LHCN-M2 (cell line): ENCODE results near the gene ADIPOQ. TPM values are rescaled to one million over a fixed set of nuclear protein-coding genes. Genes with fewer than 3 reads are reported as not detected.
"Not testable (repeated sequence)": the region's sequence is repeated elsewhere in the genome, so short reads cannot be mapped to it uniquely, and the experiment has no call there.

ENCODE experiments used
- DNase-seq: peaks from one replicate; pipeline ENCODE4 v3.0.0-alpha.2; 2012; ENCODE audit warnings: low read depth
- total RNA-seq: library from RNA; depleted of rRNA; stranded (reverse); fragments of >200 nt; gene quantifications from 2 replicates; pipeline ENCODE4 v1.2.3, GENCODE V29; 2014

The ADIPOQ gene
- total RNA-seq, 1 experiment from 2014 or later = not detected

- no peak for DNase-seq
Measured at GRCh38 chr3:186826410-186826975, 16.0 kb upstream of the ADIPOQ start.

- peak; percentile 72 for DNase-seq
Measured at GRCh38 chr3:186826976-186827857, 15.3 kb upstream of the ADIPOQ start.

- DNase-seq = no peak
Measured at GRCh38 chr3:186828340-186828739, 14.2 kb upstream of the ADIPOQ start.

DNA sequence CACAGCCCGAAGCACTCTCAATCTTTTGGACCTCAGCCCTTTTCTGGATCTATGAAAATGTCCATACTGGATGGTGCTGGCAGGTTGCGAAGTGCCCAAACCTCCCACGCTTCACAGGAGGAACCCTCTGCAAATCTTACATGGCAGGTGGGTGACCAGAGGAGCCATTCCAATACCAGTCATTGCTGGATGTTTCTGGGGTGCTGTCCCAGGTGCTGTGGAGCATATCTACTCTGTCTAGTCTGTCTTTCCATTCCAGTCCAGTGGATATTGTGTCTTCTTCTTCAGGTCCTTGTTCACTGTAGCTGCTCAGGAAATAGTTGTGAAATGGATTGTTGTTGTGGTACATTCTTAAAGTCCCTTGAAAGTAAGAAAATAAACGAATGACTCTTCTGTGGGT is 10.7 kb upstream of the ADIPOQ start:
- no peak for DNase-seq

DNA sequence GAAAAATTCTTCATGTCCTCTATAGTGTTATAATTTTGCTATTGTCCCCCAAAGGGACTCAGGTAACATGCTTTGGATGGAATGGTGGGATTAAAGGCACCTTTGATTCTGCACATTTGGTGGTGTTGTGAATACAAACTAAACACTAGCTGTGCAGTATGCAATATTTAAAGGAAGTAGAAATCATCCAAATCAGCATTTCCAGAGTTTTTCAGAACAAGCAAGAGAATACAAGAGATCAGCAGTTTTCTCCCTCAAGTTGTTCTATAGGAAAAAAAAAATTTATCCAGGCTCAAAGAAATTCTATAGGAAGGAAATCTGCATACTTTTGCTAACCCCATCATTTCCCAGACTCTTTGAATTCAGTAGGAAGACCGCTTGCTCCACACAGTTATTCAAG is 10.2 kb upstream of the ADIPOQ start:
- DNase-seq = no peak

DNA sequence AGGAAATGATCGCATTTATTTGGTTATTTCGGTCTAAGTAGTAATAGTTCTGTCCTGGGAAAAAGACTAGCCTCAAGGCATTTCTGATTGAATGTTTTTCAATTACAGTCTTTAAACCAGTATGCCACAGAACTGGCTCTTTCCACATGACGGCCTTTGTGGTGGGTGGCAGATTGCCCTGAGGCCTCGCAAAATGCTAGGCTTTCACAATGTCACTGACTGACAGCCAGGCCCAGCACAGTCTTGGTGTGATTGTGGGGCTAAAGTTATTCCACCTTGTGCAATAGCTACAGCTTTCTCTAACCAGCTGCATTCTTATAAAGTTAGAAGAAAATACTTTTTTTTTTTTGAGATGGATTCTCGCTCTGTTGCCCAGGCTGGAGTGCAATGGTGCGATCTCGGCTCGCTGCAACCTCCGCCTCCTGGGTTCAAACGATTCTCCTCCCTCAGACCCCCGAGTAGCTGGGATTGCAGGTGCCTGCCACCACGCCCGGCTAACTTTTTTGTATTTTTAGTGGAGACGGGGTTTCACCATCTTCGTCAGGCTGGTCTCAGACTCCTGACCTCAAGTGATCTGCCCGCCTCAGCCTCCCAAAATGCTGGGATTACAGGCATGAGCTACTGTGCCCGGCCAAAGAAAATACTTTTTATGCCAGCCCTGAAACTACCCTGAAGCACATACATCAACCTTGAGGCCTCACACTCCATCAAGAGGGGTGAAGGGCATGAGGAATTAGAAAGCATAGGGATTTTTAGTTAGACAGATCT is 2.5 kb upstream of the ADIPOQ start:
- peak; percentile 32 for DNase-seq

DNA sequence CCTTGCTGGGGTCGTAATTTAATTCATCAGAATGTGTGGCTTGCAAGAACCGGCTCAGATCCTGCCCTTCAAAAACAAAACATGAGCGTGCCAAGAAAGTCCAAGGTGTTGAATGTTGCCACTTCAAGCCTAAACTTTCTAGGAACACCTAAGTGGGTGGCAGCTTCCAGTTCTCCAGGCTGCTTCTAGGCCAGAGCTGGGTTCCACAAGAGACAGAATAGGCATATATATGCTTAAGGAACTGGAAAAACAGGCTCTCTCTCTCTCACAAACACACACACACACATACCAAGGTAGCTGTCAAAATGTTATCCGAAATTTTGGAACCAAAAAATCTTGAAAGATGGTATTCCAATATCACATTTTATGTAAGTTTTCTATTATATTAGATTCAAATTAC is 890 bp upstream of the ADIPOQ start:
- no peak for DNase-seq

DNA sequence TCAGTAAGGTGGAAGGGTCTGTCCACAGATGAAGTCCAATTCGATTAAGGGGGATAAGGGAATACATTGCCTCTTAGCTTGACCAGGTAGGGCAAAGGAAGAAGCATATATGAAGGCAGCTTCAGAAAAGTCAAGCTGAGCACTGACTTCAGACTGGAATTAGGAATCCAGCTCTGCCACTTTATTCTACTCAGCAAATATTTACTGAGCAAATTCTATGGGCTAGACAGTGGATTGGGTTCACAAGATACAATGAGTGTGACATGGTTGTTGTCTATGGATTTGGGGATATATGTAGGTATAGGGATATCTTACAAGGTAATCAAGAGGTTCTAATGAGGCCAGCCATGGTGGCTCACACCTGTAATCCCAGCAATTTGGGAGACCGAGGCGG is 526 bp downstream of the ADIPOQ start:
- DNase-seq = no peak

GRCh38 chr3:186844908-186845307 is 2.4 kb downstream of the ADIPOQ start:
- no peak for DNase-seq

DNA sequence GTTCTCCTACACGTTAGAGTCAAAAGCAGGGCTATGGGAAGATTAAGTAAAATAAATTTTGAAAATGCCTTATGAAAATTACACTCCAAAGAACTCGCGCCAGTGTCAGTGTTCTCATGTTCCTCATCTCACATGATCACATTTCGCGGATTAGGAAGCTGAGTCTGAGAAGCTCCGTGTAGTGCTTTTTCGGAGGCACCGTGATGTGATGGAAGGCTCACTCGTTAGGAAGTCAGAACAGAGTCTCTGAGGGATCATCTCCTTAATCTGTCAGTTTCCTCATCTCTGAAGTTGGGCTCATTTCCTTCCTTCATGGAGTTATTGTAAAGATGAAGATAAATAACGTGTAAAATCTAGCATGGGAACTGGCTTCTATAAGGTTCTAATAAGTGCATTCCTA is 3.2 kb downstream of the ADIPOQ start:
- DNase-seq = no peak

GRCh38 chr3:186847437-186847836 is 4.9 kb downstream of the ADIPOQ start:
- DNase-seq = no peak

DNA sequence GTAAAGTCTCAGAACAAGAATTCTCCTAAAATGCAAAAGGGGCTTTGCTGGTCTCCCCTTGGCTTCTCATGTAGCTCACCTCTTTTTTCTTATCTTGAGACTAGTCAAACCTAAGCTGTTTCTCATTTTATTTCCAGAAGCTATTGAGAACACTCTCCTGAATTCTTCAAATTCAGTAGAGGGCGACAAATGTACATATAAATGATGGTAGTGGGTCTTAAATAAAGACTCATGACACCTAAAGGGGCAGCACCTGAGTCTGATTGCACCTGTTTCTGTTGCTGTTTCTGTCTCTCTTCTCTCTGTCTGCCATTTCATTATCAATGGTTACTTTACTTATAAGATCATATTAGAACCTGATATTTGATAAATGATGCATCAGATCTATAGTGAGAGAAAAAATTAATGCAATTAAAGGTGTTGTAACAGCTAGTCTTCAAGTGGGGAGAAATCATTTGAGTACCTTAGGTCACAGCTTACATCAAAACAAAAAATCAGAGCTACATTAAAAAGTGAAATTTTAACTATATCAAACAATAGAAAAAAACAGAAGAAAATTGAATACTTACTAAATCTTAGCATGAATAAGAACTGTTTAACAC is 7.0 kb downstream of the ADIPOQ start:
- peak; percentile 32 for DNase-seq

DNA sequence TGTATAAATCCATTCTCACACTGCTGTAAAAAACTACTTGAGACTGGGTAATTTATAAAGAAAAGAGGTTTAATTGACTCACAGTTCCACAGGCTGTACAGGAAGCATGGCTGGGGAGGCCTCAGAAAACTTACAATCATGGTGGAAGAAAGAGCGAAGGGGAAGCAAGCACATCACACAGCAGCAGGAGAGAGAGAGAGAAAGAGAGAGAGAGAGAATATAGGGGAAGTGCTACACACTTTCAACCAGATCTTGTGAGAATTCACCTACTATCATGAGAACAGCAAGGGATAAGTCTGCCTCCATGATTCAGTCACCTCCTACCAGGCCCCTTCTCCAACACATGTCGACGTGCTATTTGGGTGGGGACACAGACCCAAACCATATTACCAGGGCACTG is 9.3 kb downstream of the ADIPOQ start:
- DNase-seq = not testable (repeated sequence)

DNA sequence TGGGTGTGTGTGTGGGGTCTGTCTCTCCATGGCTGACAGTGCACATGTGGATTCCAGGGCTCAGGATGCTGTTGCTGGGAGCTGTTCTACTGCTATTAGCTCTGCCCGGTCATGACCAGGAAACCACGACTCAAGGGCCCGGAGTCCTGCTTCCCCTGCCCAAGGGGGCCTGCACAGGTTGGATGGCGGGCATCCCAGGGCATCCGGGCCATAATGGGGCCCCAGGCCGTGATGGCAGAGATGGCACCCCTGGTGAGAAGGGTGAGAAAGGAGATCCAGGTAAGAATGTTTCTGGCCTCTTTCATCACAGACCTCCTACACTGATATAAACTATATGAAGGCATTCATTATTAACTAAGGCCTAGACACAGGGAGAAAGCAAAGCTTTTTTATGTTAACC is 10.5 kb downstream of the ADIPOQ start:
- DNase-seq = no peak

DNA sequence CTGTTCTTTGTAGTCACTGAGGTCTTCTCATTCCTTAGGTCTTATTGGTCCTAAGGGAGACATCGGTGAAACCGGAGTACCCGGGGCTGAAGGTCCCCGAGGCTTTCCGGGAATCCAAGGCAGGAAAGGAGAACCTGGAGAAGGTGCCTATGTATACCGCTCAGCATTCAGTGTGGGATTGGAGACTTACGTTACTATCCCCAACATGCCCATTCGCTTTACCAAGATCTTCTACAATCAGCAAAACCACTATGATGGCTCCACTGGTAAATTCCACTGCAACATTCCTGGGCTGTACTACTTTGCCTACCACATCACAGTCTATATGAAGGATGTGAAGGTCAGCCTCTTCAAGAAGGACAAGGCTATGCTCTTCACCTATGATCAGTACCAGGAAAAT is 11.6 kb downstream of the ADIPOQ start:
- no peak for DNase-seq

- DNase-seq = no peak
Measured at GRCh38 chr3:186854954-186855353, 12.4 kb downstream of the ADIPOQ start.

GRCh38 chr3:186857743-186858142 is 15.2 kb downstream of the ADIPOQ start:
- no peak for DNase-seq

- DNase-seq = not testable (repeated sequence)
Measured at GRCh38 chr3:186865215-186865853, 22.8 kb downstream of the ADIPOQ start.

GRCh38 chr3:186866095-186866494 is 23.6 kb downstream of the ADIPOQ start:
- not testable (repeated sequence) for DNase-seq

DNA sequence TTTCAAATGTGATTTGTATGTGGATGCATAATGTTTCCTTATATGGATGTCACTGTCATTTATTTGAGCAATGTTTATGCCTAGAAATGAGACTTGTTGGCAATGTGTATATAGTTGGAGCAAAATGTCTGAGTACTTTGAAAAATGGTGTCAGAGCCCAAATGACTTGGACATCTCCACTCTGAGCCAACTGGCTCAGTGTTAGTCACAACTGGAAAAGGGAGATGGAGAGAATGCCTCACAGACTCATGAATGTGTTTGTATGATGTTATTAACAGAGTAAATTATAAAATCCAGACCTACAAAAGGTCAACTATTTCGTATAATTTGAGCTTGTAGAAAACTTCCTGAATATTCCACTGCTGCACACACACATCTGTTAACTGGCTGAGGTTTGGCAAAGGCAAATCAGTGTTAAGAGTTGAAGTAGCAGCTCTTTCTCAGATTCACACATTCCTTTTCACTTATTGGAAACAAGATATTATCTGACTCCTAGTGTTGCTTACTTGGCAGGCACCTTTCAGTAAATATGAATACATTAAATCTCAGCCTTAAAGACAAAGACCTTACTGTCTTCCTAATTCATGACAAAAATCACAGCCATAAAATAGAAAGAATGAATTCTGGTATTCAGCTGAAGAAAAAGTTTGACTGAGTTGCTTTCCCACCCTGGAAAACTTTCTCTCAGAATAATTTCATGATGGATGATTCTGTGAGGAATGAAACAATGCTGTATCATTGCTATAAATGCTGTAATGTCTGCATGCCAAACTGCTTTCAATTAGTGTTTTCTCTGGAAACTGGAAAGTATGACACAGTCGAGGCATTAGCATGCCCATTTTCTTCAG is 27.0 kb downstream of the ADIPOQ start:
- no peak for DNase-seq
